ENCODE data around the gene MAGI1.
A peak's percentile ranks its signal among the peaks of the same experiment; 100 is the strongest.
"Not testable (repeated sequence)": the region's sequence is repeated elsewhere in the genome, so short reads cannot be mapped to it uniquely, and the experiment has no call there.

MAGI1 gene

GRCh38 chr3:66027099-66027498, 11.6 kb downstream of the MAGI1 start:
- not testable (repeated sequence) for DNase-seq; H3K18ac ChIP-seq (ENCODE audit: low read length); H3K36me3 ChIP-seq (ENCODE audit: control insufficient read depth, insufficient read depth, low read length); H3K27ac ChIP-seq (ENCODE audit: low read depth, low read length); H2AK5ac ChIP-seq (ENCODE audit: low read length); H4K8ac ChIP-seq (ENCODE audit: low read depth, low read length); H3K4me1 ChIP-seq (ENCODE audit: control insufficient read depth, low read depth, low read length); H3K4me3 ChIP-seq (ENCODE audit: low read length); H3K4ac ChIP-seq (ENCODE audit: low read depth, low read length); H2BK5ac ChIP-seq (ENCODE audit: low read length); H2BK120ac ChIP-seq (ENCODE audit: low read depth, low read length); H3K27me3 ChIP-seq (ENCODE audit: insufficient read depth, low read length, poor library complexity); H2BK15ac ChIP-seq (replicated peaks; ENCODE audit: low read depth); H3K56ac ChIP-seq (ENCODE audit: low read length); H3K79me1 ChIP-seq (ENCODE audit: low read length); H3K23ac ChIP-seq (ENCODE audit: low read length); H3K9ac ChIP-seq (ENCODE audit: low read length); H4K5ac ChIP-seq (ENCODE audit: low read length); H3K4me2 ChIP-seq (ENCODE audit: low read length)
- peaks cover 63% of the 10 kb centered on the region for H3K79me2 ChIP-seq (ENCODE audit: control insufficient read depth, insufficient read depth, low read length)
- WGBS (ENCODE audit: extremely low coverage, insufficient coverage, low lambda C conversion rate), result no CpG with 5 or more reads among the region's 8 CpGs

- no CpG with 5 or more reads among the region's 3 CpGs for WGBS (ENCODE audit: extremely low coverage, insufficient coverage, low lambda C conversion rate)
These were observed 14.9 kb downstream of the MAGI1 start for GRCh38 chr3:66023738-66024385.

DNA sequence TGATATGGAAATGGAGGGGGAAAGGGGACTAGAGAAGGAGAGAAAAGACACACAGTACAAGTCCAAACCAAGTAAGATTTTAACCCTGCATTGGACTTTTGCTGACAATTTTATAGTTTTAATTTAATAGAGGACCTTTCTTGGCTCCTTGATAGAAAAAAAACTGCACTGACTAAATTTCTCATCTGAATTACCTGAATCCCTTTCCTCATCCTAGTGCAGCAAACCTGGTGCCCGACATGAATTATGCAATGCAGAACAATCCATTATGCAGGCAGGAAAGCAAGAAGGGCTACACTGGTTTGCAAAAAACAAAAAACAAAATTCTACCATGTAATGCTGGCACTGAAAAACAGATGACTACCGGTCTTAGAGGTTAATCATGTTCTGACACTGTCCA, 15.5 kb downstream of the MAGI1 start:
- Histone ChIP-seq H3K27me3 (ENCODE audit: insufficient read depth, low read length, poor library complexity) (no peaks in the 10 kb centered on the region), H2AK5ac (ENCODE audit: low read length) (no peak overlapping the region), H3K9ac (ENCODE audit: low read length) (no peak overlapping the region), H4K8ac (ENCODE audit: low read depth, low read length) (no peak overlapping the region), H4K5ac (ENCODE audit: low read length) (no peak overlapping the region), H3K36me3 (ENCODE audit: control insufficient read depth, insufficient read depth, low read length) (no peaks in the 10 kb centered on the region), H3K18ac (ENCODE audit: low read length) (no peak overlapping the region), H3K4ac (ENCODE audit: low read depth, low read length) (no peak overlapping the region), H3K27ac (ENCODE audit: low read depth, low read length) (no peak overlapping the region), H3K79me1 (ENCODE audit: low read length) (peaks cover 18% of the 10 kb centered on the region), H3K56ac (ENCODE audit: low read length) (no peak overlapping the region), H2BK5ac (ENCODE audit: low read length) (no peak overlapping the region), H3K4me2 (ENCODE audit: low read length) (no peak overlapping the region), H2BK120ac (ENCODE audit: low read depth, low read length) (no peak overlapping the region), H3K23ac (ENCODE audit: low read length) (no peak overlapping the region), H3K79me2 (ENCODE audit: control insufficient read depth, insufficient read depth, low read length) (peaks cover 59% of the 10 kb centered on the region), H2BK15ac (replicated peaks; ENCODE audit: low read depth) (no peak overlapping the region), H3K4me3 (ENCODE audit: low read length) (no peak overlapping the region), H3K4me1 (ENCODE audit: control insufficient read depth, low read depth, low read length) (peaks cover 1% of the 10 kb centered on the region)
- no peak for DNase-seq
- no CpG with 5 or more reads among the region's 2 CpGs for WGBS (ENCODE audit: extremely low coverage, insufficient coverage, low lambda C conversion rate)

More at GRCh38 chr3:66023738-66024385, 14.9 kb downstream of the MAGI1 start:
- H3K4me1 ChIP-seq (ENCODE audit: control insufficient read depth, low read depth, low read length), result peaks cover 1% of the 10 kb centered on the region
- H3K36me3 ChIP-seq (ENCODE audit: control insufficient read depth, insufficient read depth, low read length), result no peaks in the 10 kb centered on the region
- no peak overlapping the region for H3K9ac ChIP-seq (ENCODE audit: low read length)
- H3K56ac ChIP-seq (ENCODE audit: low read length), result no peak overlapping the region
- no peak for DNase-seq
- no peak overlapping the region for H3K27ac ChIP-seq (ENCODE audit: low read depth, low read length)
- H3K79me1 ChIP-seq (ENCODE audit: low read length), result peaks cover 17% of the 10 kb centered on the region
- no peak overlapping the region for H2BK5ac ChIP-seq (ENCODE audit: low read length)
- H2AK5ac ChIP-seq (ENCODE audit: low read length), result no peak overlapping the region
- peaks cover 59% of the 10 kb centered on the region for H3K79me2 ChIP-seq (ENCODE audit: control insufficient read depth, insufficient read depth, low read length)
- no peak overlapping the region for H4K5ac ChIP-seq (ENCODE audit: low read length)
- H2BK120ac ChIP-seq (ENCODE audit: low read depth, low read length), result no peak overlapping the region
- H3K18ac ChIP-seq (ENCODE audit: low read length), result no peak overlapping the region
- H2BK15ac ChIP-seq (replicated peaks; ENCODE audit: low read depth), result no peak overlapping the region
- H3K4me2 ChIP-seq (ENCODE audit: low read length), result no peak overlapping the region
- H3K23ac ChIP-seq (ENCODE audit: low read length), result no peak overlapping the region
- no peak overlapping the region for H3K4me3 ChIP-seq (ENCODE audit: low read length)
- no peak overlapping the region for H3K4ac ChIP-seq (ENCODE audit: low read depth, low read length)
- H4K8ac ChIP-seq (ENCODE audit: low read depth, low read length), result no peak overlapping the region
- no peaks in the 10 kb centered on the region for H3K27me3 ChIP-seq (ENCODE audit: insufficient read depth, low read length, poor library complexity)

DNA sequence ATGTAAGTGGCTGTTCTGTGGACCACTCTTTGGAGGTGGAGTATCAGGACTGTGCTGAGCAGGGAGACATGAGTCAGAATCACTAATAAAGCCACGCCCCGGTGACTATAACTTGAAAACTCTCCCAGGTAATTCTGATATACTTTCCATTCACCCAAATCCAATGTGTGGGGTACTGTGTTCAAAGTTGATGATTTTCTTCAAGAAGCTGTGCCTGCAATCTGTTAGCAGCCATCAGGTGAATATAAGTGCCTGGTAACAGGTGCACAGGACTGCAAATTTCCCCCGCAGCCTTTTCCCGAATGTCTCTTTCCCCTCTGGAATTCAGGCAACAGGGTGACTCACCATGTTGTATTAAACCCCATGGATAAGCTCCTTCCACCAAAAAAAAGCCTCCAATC, 17.0 kb downstream of the MAGI1 start:
- Histone ChIP-seq H2BK120ac (ENCODE audit: low read depth, low read length) (no peak overlapping the region), H3K4ac (ENCODE audit: low read depth, low read length) (no peak overlapping the region), H2BK15ac (replicated peaks; ENCODE audit: low read depth) (no peak overlapping the region), H3K36me3 (ENCODE audit: control insufficient read depth, insufficient read depth, low read length) (no peaks in the 10 kb centered on the region), H3K9ac (ENCODE audit: low read length) (no peak overlapping the region), H2AK5ac (ENCODE audit: low read length) (no peak overlapping the region), H2BK5ac (ENCODE audit: low read length) (no peak overlapping the region), H3K27me3 (ENCODE audit: insufficient read depth, low read length, poor library complexity) (no peaks in the 10 kb centered on the region), H3K79me1 (ENCODE audit: low read length) (peaks cover 25% of the 10 kb centered on the region), H3K23ac (ENCODE audit: low read length) (no peak overlapping the region), H3K4me3 (ENCODE audit: low read length) (no peak overlapping the region), H3K18ac (ENCODE audit: low read length) (no peak overlapping the region), H3K56ac (ENCODE audit: low read length) (no peak overlapping the region), H4K8ac (ENCODE audit: low read depth, low read length) (no peak overlapping the region), H3K4me1 (ENCODE audit: control insufficient read depth, low read depth, low read length) (peaks cover 4% of the 10 kb centered on the region), H3K79me2 (ENCODE audit: control insufficient read depth, insufficient read depth, low read length) (peaks cover 61% of the 10 kb centered on the region), H3K27ac (ENCODE audit: low read depth, low read length) (no peak overlapping the region), H4K5ac (ENCODE audit: low read length) (no peak overlapping the region), H3K4me2 (ENCODE audit: low read length) (no peak overlapping the region)
- peak; percentile 57 for DNase-seq
- WGBS (ENCODE audit: extremely low coverage, insufficient coverage, low lambda C conversion rate), result no CpG with 5 or more reads among the region's 4 CpGs

GRCh38 chr3:66019896-66020295, 18.8 kb downstream of the MAGI1 start:
- no peak overlapping the region for H4K5ac ChIP-seq (ENCODE audit: low read length)
- no peak for DNase-seq

More at GRCh38 chr3:66019896-66020295, 18.8 kb downstream of the MAGI1 start:
- Histone ChIP-seq H2AK5ac (ENCODE audit: low read length) (no peak overlapping the region), H2BK120ac (ENCODE audit: low read depth, low read length) (no peak overlapping the region), H2BK15ac (replicated peaks; ENCODE audit: low read depth) (no peak overlapping the region), H4K8ac (ENCODE audit: low read depth, low read length) (no peak overlapping the region), H3K36me3 (ENCODE audit: control insufficient read depth, insufficient read depth, low read length) (no peaks in the 10 kb centered on the region), H3K79me1 (ENCODE audit: low read length) (peaks cover 26% of the 10 kb centered on the region), H3K27me3 (ENCODE audit: insufficient read depth, low read length, poor library complexity) (no peaks in the 10 kb centered on the region), H3K4me3 (ENCODE audit: low read length) (no peak overlapping the region), H3K27ac (ENCODE audit: low read depth, low read length) (no peak overlapping the region), H3K18ac (ENCODE audit: low read length) (no peak overlapping the region), H3K4me1 (ENCODE audit: control insufficient read depth, low read depth, low read length) (peaks cover 3% of the 10 kb centered on the region), H3K79me2 (ENCODE audit: control insufficient read depth, insufficient read depth, low read length) (peaks cover 60% of the 10 kb centered on the region), H3K4ac (ENCODE audit: low read depth, low read length) (no peak overlapping the region), H3K9ac (ENCODE audit: low read length) (no peak overlapping the region), H3K23ac (ENCODE audit: low read length) (no peak overlapping the region), H3K56ac (ENCODE audit: low read length) (no peak overlapping the region), H2BK5ac (ENCODE audit: low read length) (no peak overlapping the region), H3K4me2 (ENCODE audit: low read length) (no peak overlapping the region)
- WGBS (ENCODE audit: extremely low coverage, insufficient coverage, low lambda C conversion rate), result no CpG with 5 or more reads among the region's 8 CpGs

Data from mesendoderm (in vitro differentiated cells).